ENCODE measurements around the gene SYNGR3. TPM values are rescaled to one million over a fixed set of nuclear protein-coding genes. Genes with fewer than 3 reads are reported as not detected.

Gene SYNGR3
- total RNA-seq, 2 donors from 2014 or later: 0.52 to 2.1 TPM

DNA sequence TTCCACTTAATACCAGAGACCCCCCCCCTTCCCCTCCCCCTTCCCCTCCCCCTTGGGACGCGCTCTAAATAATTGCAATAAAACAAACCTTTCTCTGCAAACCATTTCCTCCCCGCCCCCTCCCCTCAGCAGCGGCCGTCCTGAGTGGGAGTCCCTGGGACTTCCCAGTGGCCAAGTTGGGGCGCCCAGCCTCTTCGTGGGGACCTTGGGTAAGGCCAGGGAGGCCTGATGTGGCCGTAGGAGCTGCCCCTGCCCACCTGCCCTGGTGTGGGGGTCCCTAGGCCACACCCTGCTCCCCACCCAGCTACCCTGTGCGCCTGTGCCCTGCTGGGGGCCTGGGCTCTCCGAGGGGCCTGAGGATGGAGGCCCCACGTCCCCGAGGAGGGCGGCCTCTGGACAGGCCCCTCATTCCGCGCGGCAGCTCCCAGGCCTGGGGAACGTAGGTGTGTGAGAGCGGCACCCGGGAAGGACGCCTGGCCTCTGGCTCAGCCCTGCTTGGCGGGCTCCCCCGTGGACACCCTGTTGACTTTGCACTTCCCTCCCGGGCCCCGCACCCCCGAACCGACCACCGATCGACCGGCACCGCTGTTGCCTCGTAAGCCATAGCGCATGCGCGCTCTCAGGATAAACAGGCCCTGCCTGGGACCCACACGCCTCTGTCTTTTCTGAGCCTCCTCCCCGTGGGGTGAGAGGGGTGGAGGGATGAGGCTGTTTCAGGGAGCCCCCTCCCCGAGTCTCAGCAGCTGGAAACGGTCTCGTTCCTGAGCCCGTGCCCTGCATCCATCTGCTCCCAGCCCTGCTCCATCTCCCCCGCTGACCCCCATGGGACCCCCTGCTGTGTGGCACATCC is 48.8 kb downstream of the SYNGR3 start:
- no peak for DNase-seq (ENCODE audit: low spot score)
- Histone ChIP-seq H3K27me3 (no peaks in the 10 kb centered on the region), H3K4me1 (peaks cover 0 to 95% of the 10 kb centered on the region in 2 donors), H3K36me3 (peaks cover 40% of the 10 kb centered on the region), H3K27ac (peak overlapping the region; percentile 77 to 85), H3K9me3 (no peaks in the 10 kb centered on the region), H3K4me3 (peak overlapping the region in 1 of 2 donors; percentile 50)
- TF ChIP-seq, protein P1, sequence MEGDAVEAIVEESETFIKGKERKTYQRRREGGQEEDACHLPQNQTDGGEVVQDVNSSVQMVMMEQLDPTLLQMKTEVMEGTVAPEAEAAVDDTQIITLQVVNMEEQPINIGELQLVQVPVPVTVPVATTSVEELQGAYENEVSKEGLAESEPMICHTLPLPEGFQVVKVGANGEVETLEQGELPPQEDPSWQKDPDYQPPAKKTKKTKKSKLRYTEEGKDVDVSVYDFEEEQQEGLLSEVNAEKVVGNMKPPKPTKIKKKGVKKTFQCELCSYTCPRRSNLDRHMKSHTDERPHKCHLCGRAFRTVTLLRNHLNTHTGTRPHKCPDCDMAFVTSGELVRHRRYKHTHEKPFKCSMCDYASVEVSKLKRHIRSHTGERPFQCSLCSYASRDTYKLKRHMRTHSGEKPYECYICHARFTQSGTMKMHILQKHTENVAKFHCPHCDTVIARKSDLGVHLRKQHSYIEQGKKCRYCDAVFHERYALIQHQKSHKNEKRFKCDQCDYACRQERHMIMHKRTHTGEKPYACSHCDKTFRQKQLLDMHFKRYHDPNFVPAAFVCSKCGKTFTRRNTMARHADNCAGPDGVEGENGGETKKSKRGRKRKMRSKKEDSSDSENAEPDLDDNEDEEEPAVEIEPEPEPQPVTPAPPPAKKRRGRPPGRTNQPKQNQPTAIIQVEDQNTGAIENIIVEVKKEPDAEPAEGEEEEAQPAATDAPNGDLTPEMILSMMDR (IDR thresholded peaks at IDR 0.05): no peak

DNA sequence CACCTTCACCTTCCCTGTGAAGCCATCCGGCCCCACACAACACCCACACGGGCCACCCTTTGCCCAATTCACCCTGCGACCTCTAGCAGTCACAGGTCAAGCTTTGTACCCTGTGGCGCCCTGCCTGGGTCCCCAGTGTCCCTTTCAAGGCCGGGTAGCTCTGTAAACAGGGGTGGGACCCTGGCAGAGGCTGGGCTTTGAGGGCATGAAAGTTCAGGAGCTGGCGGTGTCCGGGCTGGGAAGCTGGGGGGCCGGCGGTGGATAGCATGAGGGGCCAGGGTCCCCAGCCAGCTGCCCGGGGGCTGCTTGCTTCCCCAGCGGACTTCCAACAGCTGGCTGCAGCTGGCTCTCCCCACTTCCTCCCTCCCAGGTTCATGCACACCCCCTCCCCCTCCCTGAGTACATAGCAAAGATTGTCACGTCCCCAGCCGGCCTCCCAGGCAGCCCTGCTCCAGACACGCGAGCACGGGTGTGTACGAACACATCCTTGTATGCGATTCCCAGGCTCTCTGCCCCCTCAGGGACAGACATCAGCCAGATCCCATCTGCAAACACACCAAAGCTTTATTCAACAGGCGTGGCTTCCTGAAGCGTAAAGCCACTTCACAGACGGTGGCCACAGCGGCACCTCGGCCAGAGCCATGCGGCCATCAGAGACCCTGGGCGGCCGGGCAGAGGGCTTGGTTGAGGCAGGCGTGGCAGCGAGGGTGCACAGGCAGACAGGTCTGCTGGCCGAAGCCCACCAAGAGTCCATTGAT is 49.7 kb downstream of the SYNGR3 start:
- peak overlapping the region; percentile 77 to 85 for H3K27ac ChIP-seq
- no peaks in the 10 kb centered on the region for H3K9me3 ChIP-seq
- TF ChIP-seq, protein P1 (IDR thresholded peaks at IDR 0.05): no peak
- H3K27me3 ChIP-seq: no peaks in the 10 kb centered on the region
- peaks cover 40% of the 10 kb centered on the region for H3K36me3 ChIP-seq
- H3K4me1 ChIP-seq: peaks cover 0 to 98% of the 10 kb centered on the region in 2 donors
- H3K4me3 ChIP-seq: peak overlapping the region in 1 of 2 donors; percentile 50
- DNase-seq (ENCODE audit: low spot score): peak; percentile 90

DNA sequence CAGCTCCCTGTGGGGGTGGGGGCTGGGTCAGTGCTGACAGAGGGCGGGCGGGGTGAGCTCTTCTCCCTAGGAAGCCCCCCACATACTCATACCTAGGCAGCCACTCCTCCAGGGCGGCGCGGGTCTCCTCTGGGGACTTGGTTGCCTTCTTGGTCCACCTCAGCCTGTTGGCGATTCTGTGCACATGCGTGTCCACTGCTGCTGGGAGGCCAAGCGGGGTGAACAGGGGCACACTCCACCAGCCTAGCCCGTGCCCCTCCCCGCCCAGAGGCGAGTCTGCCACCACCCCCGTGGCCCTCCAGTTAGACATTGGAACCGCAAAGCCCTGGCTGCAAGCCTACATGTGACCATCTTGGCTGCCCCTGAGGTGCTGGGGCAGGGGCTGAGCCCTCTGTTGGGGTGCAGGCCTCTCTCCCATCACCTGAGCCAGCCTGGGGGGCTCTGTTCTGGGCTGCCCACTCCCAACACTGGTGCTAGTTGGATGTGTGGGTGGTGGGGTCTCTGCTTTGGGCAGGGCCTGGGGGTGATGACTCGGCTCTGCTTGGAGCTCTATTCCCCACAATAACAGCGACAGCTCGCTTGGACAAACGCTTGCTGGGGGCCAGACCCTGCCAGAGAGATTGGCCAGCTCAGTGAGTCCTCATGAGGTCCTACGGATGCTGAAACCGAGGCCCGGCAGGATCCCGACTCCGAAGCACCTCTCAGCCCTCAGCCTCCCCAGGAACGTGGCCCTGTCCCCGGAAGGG is 50.4 kb downstream of the SYNGR3 start:
- H3K4me1 ChIP-seq: peaks cover 0 to 95% of the 10 kb centered on the region in 2 donors
- no peaks in the 10 kb centered on the region for H3K9me3 ChIP-seq
- DNase-seq (ENCODE audit: low spot score): no peak
- H3K27me3 ChIP-seq: no peaks in the 10 kb centered on the region
- no peak overlapping the region for H3K4me3 ChIP-seq
- TF ChIP-seq, protein P1 (IDR thresholded peaks at IDR 0.05): no peak
- H3K36me3 ChIP-seq: peaks cover 40% of the 10 kb centered on the region
- peak overlapping the region; percentile 77 to 85 for H3K27ac ChIP-seq

DNA sequence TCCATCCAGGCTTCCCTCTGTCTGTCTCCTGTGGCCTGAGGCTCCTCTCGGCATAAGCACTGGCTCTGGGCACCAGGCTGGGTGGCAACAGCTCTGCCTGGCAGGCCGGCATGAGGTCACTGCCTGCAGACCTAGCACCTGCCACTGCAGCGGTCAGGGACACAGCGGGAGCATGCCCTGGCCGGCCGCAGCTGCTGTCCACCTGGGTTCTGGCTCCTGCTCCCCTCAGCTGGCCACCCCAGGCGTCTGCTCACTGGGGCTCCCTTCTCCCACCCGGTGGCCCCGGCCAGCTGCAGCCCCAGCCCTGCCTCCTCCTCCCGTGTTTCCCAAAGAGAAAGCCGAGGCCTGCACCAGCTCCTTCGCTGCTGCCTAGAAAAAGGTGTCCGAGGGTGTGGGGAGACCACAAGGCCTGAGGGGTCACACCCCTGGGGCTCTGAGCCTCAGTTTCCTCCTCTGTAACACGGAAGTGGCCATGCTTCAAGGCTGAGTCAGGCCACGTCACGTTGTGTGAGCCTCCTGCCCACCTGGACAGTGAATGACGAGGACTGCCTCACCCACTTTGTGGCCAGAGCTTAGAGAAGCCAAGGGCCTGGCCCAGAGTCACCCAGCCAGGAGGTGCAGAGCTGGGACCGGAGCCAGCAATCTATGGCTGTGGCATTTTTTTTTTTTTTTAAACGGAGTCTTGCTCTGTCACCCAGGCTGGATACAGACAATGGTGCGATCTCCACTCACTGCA is 51.2 kb downstream of the SYNGR3 start:
- no peak overlapping the region for H3K4me3 ChIP-seq
- H3K36me3 ChIP-seq: peaks cover 32% of the 10 kb centered on the region
- H3K9me3 ChIP-seq: no peaks in the 10 kb centered on the region
- peaks cover 0 to 94% of the 10 kb centered on the region in 2 donors for H3K4me1 ChIP-seq
- no peaks in the 10 kb centered on the region for H3K27me3 ChIP-seq
- TF ChIP-seq, protein P1 (IDR thresholded peaks at IDR 0.05): no peak
- DNase-seq (ENCODE audit: low spot score): no peak
- peak overlapping the region; percentile 77 to 85 for H3K27ac ChIP-seq

Measured in right atrium auricular region (tissue), 2 donors.